Lower lobe of right lung (tissue), 2 donors: ENCODE measurements around the gene DLGAP4. TPM values are rescaled to one million over a fixed set of nuclear protein-coding genes. Genes with fewer than 3 reads are reported as not detected.

Experiments
- ATAC-seq, 2 donors: fragments of 200-7000 bp; cut with Tn5 transposase; one replicate each; pipeline ENCODE4 v1.9.1; 2020 to 2022; ENCODE audit warnings: mild to moderate bottlenecking in 2 of 2, moderate library complexity in 2 of 2
- DNase-seq: peaks from one replicate; pipeline ENCODE4 v3.0.0-alpha.2; 2020
- H3K27ac ChIP-seq: fragments of 200-600 bp; one replicate; pipeline ENCODE4 v1.8.0; 2022
- H3K27me3 ChIP-seq: fragments of 200-600 bp; one replicate; pipeline ENCODE4 v1.8.0; 2022; ENCODE audit warnings: low read depth
- H3K36me3 ChIP-seq: fragments of 200-600 bp; one replicate; pipeline ENCODE4 v1.8.0; 2022; ENCODE audit warnings: mild to moderate bottlenecking
- H3K4me1 ChIP-seq: fragments of 200-600 bp; one replicate; pipeline ENCODE4 v1.8.0; 2022
- H3K4me3 ChIP-seq: fragments of 200-600 bp; one replicate; pipeline ENCODE4 v1.8.0; 2022; ENCODE audit warnings: mild to moderate bottlenecking
- H3K9me3 ChIP-seq: fragments of 200-600 bp; one replicate; pipeline ENCODE4 v1.8.0; 2022
- intact Hi-C: fragments of 100-400 bp; cut with DNase I; formaldehyde crosslinking; loops from one replicate; pipeline ENCODE4 v1.11.0; 2022
- total RNA-seq: library from RNA; stranded (reverse); fragmentation: NEBNext Ultra II Directional; extraction: Animal tissue kit (Norgen Biotek cat#: 25700); gene quantifications from one replicate; pipeline ENCODE4 v1.2.1, GENCODE V29; 2021
- TF ChIP-seq, protein P1 (sequence below): fragments of 200-600 bp; IDR thresholded peaks from one replicate; pipeline ENCODE4 v1.8.0; 2022; ENCODE audit warnings: antibody characterized with exemption, mild to moderate bottlenecking
- donor health status: DM: no; HTN: yes; CAD: no; lungs with severe emphysema.

Gene DLGAP4
- total RNA-seq, 1 donor from 2014 or later: 59.3 TPM

DNA sequence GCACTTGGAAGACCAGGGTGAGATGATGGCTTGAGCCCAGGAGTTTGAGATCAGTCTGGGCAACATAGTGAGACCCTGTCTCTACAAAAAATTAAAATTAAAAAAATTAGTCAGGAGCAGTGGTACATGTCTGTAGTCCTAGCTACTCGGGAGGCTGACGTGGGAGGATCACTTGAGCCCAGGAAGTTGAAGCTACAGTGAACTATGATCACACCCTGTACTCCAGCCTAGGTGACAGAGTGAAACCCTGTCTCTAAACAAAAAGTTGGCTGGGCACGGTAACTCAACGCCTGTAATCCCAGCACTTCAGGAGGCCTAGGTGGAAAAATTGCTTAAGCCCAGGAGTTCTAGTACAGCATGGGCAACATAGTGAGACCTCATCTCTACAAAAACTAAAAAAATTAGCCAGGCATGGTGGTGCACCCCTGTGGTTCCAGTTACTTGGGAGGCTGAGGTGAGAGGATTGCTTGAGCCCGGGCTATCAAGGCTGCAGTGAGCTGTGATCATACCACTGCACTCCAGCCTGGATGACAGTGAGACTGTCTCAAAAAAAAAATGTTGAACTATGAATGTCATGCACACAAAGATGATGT lies 174.4 kb downstream of the DLGAP4 start:
- Histone ChIP-seq H3K27ac (no peak overlapping the region), H3K9me3 (no peaks in the 10 kb centered on the region), H3K27me3 (no peaks in the 10 kb centered on the region), H3K4me1 (peaks cover 58% of the 10 kb centered on the region), H3K4me3 (no peak overlapping the region), H3K36me3 (no peaks in the 10 kb centered on the region)
- DNase-seq (no peak), ATAC-seq (peak; percentile 40 to 48)
- TF ChIP-seq, protein P1, sequence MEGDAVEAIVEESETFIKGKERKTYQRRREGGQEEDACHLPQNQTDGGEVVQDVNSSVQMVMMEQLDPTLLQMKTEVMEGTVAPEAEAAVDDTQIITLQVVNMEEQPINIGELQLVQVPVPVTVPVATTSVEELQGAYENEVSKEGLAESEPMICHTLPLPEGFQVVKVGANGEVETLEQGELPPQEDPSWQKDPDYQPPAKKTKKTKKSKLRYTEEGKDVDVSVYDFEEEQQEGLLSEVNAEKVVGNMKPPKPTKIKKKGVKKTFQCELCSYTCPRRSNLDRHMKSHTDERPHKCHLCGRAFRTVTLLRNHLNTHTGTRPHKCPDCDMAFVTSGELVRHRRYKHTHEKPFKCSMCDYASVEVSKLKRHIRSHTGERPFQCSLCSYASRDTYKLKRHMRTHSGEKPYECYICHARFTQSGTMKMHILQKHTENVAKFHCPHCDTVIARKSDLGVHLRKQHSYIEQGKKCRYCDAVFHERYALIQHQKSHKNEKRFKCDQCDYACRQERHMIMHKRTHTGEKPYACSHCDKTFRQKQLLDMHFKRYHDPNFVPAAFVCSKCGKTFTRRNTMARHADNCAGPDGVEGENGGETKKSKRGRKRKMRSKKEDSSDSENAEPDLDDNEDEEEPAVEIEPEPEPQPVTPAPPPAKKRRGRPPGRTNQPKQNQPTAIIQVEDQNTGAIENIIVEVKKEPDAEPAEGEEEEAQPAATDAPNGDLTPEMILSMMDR: no peak
- intact Hi-C loops: no loop called here

DNA sequence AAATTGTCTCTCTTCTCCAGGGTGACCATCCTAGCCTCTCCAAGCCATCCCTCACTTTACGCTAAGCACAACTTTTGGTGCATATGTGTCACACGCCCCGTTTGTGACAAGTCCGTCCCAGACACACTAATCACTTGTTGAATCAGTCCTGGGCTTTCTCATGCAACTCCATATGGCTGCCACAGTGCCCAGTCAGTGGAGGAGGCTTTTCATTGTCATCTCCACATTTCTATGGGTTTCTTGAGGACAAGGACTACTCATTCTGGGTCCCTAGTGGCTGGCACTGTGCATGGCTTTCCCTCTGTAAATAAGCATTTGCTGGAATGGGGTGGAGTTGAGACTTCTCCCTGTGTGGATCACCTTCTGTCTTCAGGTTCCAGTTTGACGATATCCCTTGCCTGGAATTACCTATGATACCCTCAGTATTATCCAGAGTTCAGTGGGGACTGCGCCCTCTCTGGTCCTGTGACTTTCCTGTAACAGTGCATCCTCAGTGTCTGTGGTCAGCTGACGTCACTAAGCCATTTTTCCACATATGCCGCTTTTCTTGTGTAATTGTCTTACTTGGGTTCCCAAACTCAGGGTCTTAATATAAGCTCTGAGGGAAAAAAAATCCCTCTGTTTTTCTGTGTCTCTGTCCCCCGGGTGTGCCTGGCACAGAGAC lies 175.4 kb downstream of the DLGAP4 start:
- Histone ChIP-seq H3K27ac (peak overlapping the region; percentile 33), H3K36me3 (no peaks in the 10 kb centered on the region), H3K27me3 (no peaks in the 10 kb centered on the region), H3K4me3 (no peak overlapping the region), H3K4me1 (peaks cover 67% of the 10 kb centered on the region), H3K9me3 (no peaks in the 10 kb centered on the region)
- intact Hi-C loops: no loop called here
- DNase-seq (peak; percentile 20), ATAC-seq (no peak)
- TF ChIP-seq, protein P1: no peak

DNA sequence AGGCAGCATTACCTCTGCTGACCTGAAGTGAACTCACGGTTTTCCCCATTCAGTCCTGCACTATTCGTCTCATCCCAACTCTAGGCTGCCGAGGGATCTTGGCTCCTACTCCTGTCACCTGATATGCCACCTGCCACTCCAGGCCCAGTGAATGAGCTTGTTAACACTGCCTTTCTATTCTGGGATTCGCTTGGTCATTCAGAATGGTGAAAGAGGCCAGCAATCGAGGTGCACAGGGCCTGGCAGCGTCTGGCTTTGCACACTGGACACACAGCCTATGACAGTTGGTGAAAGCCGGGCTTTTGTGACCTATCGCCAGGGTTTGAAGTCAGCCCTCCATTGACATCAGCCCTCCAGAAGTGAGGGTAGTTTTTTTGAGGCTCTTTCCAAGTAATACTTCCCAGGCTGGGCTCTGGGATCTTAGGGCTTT lies 175.9 kb downstream of the DLGAP4 start:
- Histone ChIP-seq H3K36me3 (no peaks in the 10 kb centered on the region), H3K9me3 (no peaks in the 10 kb centered on the region), H3K4me1 (peaks cover 73% of the 10 kb centered on the region), H3K27me3 (no peaks in the 10 kb centered on the region), H3K4me3 (no peak overlapping the region), H3K27ac (peak overlapping the region; percentile 33)
- ATAC-seq (peak; percentile 74 to 87), DNase-seq (peak; percentile 66)
- TF ChIP-seq, protein P1: no peak
- intact Hi-C loops: no loop called here

DNA sequence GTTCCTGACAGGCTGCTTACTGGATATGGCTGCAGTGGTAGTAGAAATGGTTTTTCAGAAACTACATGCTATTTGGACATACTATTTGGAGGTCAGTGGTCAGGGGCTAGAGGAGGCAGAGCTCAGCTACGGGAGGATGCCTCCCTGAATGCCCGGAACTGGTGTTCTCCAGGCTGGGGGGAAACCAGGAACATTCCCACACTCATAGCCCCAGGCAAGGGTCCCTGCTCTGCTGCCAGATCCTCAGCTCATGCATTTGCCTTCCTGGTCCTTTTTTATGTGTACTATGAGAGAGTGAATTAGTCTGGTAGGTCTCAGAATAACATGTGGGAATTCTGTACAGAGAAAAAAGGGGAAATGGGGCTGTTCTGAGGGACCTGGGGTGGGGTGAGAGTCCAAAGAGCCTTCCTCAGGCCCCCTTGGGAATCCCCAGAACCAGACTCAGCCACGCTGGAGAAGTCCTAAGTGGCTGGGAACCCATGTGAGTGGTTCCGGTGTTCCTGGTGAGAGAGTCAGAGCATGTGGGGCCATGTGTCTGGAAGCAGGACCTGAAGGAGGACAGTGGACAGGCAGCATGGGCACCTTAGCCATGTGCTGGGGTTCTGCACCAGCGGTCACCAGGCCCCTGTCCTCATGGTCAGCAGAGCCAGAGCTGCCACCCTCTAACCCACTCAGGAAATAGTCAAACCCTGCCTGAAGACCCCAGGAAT lies 177.2 kb downstream of the DLGAP4 start:
- Histone ChIP-seq H3K9me3 (no peaks in the 10 kb centered on the region), H3K4me3 (no peak overlapping the region), H3K4me1 (peaks cover 77% of the 10 kb centered on the region), H3K36me3 (no peaks in the 10 kb centered on the region), H3K27me3 (no peaks in the 10 kb centered on the region), H3K27ac (peak overlapping the region; percentile 44)
- ATAC-seq (peak; percentile 3 to 6), DNase-seq (no peak)
- TF ChIP-seq, protein P1: no peak
- intact Hi-C loops: no loop called here

DNA sequence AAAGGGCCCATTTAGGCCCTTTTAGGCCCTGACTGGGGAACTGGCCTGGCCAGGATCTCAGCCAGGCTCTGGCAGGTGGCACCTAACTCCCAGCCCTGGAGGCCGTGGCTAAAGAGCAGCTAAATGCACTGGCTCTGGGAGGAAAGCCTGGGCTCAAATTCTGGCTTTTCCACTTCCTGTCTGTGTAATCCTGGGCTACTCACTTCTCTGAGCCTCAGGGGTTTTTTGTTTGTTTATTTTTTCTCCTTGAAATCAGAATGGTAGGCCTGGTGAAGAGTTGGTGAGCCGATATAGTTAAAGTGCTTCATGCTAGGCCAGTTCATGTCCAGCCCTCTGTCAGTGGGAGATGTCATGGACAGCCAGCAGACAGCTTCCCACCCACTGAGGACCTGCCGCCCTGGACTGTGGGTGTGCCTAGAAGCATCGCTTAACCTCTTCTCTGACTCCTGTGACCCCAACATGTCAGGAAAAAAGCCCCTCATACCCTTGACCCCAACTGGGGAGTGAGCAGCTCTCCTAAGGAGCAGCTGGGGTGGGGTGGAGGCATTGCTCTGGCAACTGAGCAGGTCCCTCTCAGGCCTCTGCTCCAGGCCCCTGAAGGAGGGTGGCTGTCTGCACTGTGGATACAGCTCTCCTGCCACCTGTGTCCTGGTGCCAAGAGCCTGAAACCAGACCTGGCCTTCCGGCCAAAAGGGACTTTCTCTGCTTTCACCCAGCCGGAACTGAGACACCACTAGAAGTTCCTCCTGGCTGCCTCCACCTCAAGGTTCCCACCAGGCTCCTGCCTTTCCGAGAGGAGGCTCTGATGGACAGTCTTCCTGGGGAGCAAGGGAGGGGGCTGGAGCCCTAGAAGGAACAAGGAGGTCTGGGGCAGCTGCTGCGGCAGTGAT lies 178.0 kb downstream of the DLGAP4 start:
- ATAC-seq: peak; percentile 31 to 41
- Histone ChIP-seq H3K27me3 (no peaks in the 10 kb centered on the region), H3K36me3 (no peaks in the 10 kb centered on the region), H3K4me1 (peaks cover 77% of the 10 kb centered on the region), H3K9me3 (no peaks in the 10 kb centered on the region), H3K4me3 (no peak overlapping the region), H3K27ac (peak overlapping the region; percentile 44)
- intact Hi-C loops: no loop called here
- DNase-seq: no peak
- TF ChIP-seq, protein P1: no peak
